HG03039 (cell line): ENCODE measurements around the gene DDX4.

ENCODE experiments used
- ATAC-seq: cut with Tn5 transposase; IDR thresholded peaks from one replicate; pipeline ENCODE4 v1.9.1; 2021; ENCODE audit warnings: mild to moderate bottlenecking, moderate library complexity; ENCODE audit not compliant: unreplicated experiment

DDX4 gene

GRCh38 chr5:55864606-55865541 is 127.0 kb downstream of the DDX4 start:
- no peak for ATAC-seq

- ATAC-seq: no peak
These were observed 128.0 kb downstream of the DDX4 start for GRCh38 chr5:55865831-55866230.

DNA sequence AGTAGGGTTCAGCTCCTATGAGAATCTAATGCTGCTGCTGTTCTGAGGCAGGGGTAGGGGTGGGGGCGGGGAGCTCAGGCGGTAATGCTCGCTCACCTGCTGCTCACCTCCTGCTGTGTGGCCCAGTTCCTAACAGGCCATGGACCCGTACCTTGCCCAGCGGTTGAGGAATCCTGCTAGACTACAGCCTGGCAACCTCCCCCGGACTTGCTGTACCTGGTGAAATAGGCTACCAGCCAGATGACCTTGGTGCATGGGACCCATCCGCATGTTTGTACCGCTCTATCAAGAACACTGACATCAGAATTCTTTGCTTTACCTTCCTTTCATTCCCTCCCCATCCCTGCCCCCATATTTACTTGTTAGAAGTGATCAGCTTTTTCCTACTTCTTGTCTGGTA is 128.6 kb downstream of the DDX4 start:
- ATAC-seq: no peak
